ENCODE data around the gene ZHX3. TPM values are rescaled to one million over a fixed set of nuclear protein-coding genes. Genes with fewer than 3 reads are reported as not detected.
A peak's percentile ranks its signal among the peaks of the same experiment; 100 is the strongest.

ZHX3 gene
- total and polyA plus RNA-seq, 2 of the 13 experiments (the other 11 are each of a cell fraction or from before 2014, with no cell fraction given), result 8.4 to 11.7 TPM

- Histone ChIP-seq H3K4me3 (replicated peaks in 1 of 3; ENCODE audit: insufficient read depth in 1 of 3, low read depth in 2 of 3, low read length in 3 of 3) (no peak overlapping the region), H3K27me3 (ENCODE audit: control insufficient read depth in 1 of 2, insufficient read depth in 2 of 2, low read length in 2 of 2) (no peaks in the 10 kb centered on the region), H3K36me3 (replicated peaks in 1 of 2; ENCODE audit: control insufficient read depth in 1 of 2, insufficient read depth in 2 of 2, low read length in 2 of 2) (peaks cover 9 to 21% of the 10 kb centered on the region in 2 experiments), H3K4me2 (ENCODE audit: low read depth, low read length) (no peak overlapping the region), H3K9ac (ENCODE audit: insufficient read depth, low read depth, low read length) (no peak overlapping the region), H3K27ac (ENCODE audit: extremely low read length, insufficient read depth, low read length) (no peak overlapping the region), H3K79me2 (ENCODE audit: insufficient read depth, low read length) (peaks cover 98% of the 10 kb centered on the region), H4K20me1 (ENCODE audit: insufficient read depth, low read length) (peaks cover 26% of the 10 kb centered on the region), H3K9me3 (ENCODE audit: low read length) (no peaks in the 10 kb centered on the region), H2AFZ (ENCODE audit: low read length) (no peak overlapping the region), H3K4me1 (ENCODE audit: insufficient read depth, low read length) (peaks cover 66% of the 10 kb centered on the region)
- no TSS peak for BruUV-seq (replicated peaks)
- intact Hi-C loops (cut with micrococcal nuclease; ENCODE audit: unreplicated experiment) (no loop called here), in situ Hi-C loops (cut with HindIII; ENCODE audit: extremely low pct_ligation_motif_present, low pct_unique_long_range_greater_than_20kb) (no loop called here)
- 98% methylated on average over 5 of the region's 5 CpGs for whole genome bisulfite sequencing (ENCODE audit: low lambda C conversion rate)
- ChIA-PET POLR2A (interaction anchor here (1.7 kb wide), 1 partner anchor 198 kb away, joined by 6 read pairs; the partner anchor contains the start of gene LPIN3), CTCF (ENCODE audit: low intra/inter-chr PET ratio, low total read pairs) (no interaction called here)
- no peak for DNase-seq (ENCODE audit: low spot score)
- no peak for ATAC-seq
- peak; percentile 23 for FAIRE-seq
- 0 out of 2 replicates have a peak, but pooled peaks have one; percentile 61 for TF ChIP-seq AKAP8 (CRISPR knock-in tag; IDR thresholded peaks at IDR 0.05)
- no peak for TF ChIP-seq ARNT2 (CRISPR knock-in tag; IDR thresholded peaks at IDR 0.05; ENCODE audit: low read depth)
These were observed 174.6 kb downstream of the ZHX3 start for GRCh38 chr20:41142919-41143318.

GRCh38 chr20:41142245-41142644, 175.3 kb downstream of the ZHX3 start:
- Histone ChIP-seq H2AFZ (ENCODE audit: low read length) (no peak overlapping the region), H3K27ac (ENCODE audit: extremely low read length, insufficient read depth, low read length) (peak overlapping the region; percentile 64), H3K36me3 (replicated peaks in 1 of 2; ENCODE audit: control insufficient read depth in 1 of 2, insufficient read depth in 2 of 2, low read length in 2 of 2) (peaks cover 9 to 21% of the 10 kb centered on the region in 2 experiments), H4K20me1 (ENCODE audit: insufficient read depth, low read length) (peaks cover 21% of the 10 kb centered on the region), H3K79me2 (ENCODE audit: insufficient read depth, low read length) (peaks cover 98% of the 10 kb centered on the region), H3K27me3 (ENCODE audit: control insufficient read depth in 1 of 2, insufficient read depth in 2 of 2, low read length in 2 of 2) (no peaks in the 10 kb centered on the region), H3K9me3 (ENCODE audit: low read length) (no peaks in the 10 kb centered on the region), H3K4me3 (replicated peaks in 1 of 3; ENCODE audit: insufficient read depth in 1 of 3, low read depth in 2 of 3, low read length in 3 of 3) (no peak overlapping the region), H3K4me1 (ENCODE audit: insufficient read depth, low read length) (peaks cover 59% of the 10 kb centered on the region), H3K9ac (ENCODE audit: insufficient read depth, low read depth, low read length) (0 out of 2 replicates have a peak overlapping the region, but pooled peaks have one; percentile 96), H3K4me2 (ENCODE audit: low read depth, low read length) (no peak overlapping the region)
- no peak for DNase-seq (ENCODE audit: low spot score)
- ChIA-PET POLR2A (interaction anchor here (1.7 kb wide), 1 partner anchor 198 kb away, joined by 6 read pairs; the partner anchor contains the start of gene LPIN3), CTCF (ENCODE audit: low intra/inter-chr PET ratio, low total read pairs) (no interaction called here)
- BruUV-seq (replicated peaks), result no TSS peak
- 96% methylated on average over 4 of the region's 4 CpGs for WGBS (ENCODE audit: low lambda C conversion rate)
- no peak for ATAC-seq
- in situ Hi-C loops (cut with HindIII; ENCODE audit: extremely low pct_ligation_motif_present, low pct_unique_long_range_greater_than_20kb) (no loop called here), intact Hi-C loops (cut with micrococcal nuclease; ENCODE audit: unreplicated experiment) (no loop called here)
- FAIRE-seq, result no peak
- TF ChIP-seq ZBTB33 (CRISPR knock-in tag; IDR thresholded peaks at IDR 0.05) (peak; percentile 63), PHF20 (CRISPR knock-in tag; IDR thresholded peaks at IDR 0.05) (0 out of 2 replicates have a peak, but pooled peaks have one; percentile 21), IRF1 (CRISPR knock-in tag; IDR thresholded peaks at IDR 0.05; ENCODE audit: low read depth) (0 out of 2 replicates have a peak, but pooled peaks have one; percentile 30), ZNF768 (CRISPR knock-in tag; IDR thresholded peaks at IDR 0.05) (0 out of 2 replicates have a peak, but pooled peaks have one; percentile 25), NFIB (CRISPR knock-in tag; IDR thresholded peaks at IDR 0.05; ENCODE audit: borderline replicate concordance) (0 out of 2 replicates have a peak, but pooled peaks have one; percentile 68), ZFAT (CRISPR knock-in tag; conservative IDR thresholded peaks at IDR 0.05) (no peak), AGO2 (optimal IDR thresholded peaks at IDR 0.05; ENCODE audit: low read depth, low read length) (peak; percentile 26), ZNF44 (CRISPR knock-in tag; IDR thresholded peaks at IDR 0.05) (no peak), SNAI1 (CRISPR knock-in tag; IDR thresholded peaks at IDR 0.05; ENCODE audit: borderline replicate concordance) (no peak), THYN1 (CRISPR knock-in tag; IDR thresholded peaks at IDR 0.05; ENCODE audit: borderline replicate concordance, low read depth) (no peak)
